ENCODE measurements around the gene MED31.
"Not testable (repeated sequence)": the region's sequence is repeated elsewhere in the genome, so short reads cannot be mapped to it uniquely, and the experiment has no call there.

Gene MED31

DNA sequence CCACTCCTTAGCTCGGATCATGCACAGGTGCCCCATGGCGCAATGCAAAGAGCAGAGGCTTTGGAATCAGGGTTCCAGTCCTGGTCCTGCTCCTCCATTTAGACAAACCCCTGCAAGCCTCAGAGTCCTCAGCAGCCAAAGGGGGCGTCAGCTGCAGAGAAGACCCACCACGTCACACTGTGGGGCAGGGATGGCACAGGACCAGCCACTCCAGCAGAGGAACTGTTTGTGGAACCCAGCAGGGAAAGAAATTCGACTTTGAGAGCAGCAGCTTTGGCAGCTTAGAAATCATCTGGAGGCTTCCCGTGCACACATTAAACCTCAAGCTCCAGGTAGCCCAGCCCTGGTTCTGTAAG is 25.4 kb upstream of the MED31 start:
- DNase-seq, result no peak

DNA sequence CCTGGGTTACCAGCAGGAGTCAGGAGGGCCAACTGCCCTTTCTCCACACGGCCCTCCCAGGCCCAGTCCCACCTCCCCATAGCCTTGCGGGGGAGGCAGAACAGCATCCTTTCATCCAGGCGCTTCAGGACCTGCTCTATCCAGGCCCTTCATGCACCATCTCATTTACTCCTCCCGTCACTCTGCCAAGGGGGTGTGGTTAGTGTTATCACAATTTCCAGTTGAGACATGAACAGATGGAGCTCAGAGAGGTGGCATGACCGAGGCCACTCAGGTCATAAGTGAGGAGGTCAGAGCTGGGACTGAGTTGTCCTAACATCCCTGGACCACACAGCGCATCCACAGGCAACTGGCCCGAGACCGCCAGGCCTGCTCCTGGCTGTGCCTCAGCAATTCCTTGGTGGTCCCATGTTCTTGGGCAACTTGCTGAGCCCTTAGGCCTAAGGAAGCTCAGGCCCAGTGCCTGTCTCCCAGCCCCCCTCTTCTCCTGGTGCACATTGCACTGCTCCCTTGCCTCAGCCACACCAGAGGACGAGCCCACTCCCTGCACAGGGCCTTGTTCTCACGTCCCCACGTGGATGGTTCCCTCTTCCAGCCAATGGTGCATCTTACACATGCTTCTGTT is 23.9 kb upstream of the MED31 start:
- DNase-seq, result no peak

DNA sequence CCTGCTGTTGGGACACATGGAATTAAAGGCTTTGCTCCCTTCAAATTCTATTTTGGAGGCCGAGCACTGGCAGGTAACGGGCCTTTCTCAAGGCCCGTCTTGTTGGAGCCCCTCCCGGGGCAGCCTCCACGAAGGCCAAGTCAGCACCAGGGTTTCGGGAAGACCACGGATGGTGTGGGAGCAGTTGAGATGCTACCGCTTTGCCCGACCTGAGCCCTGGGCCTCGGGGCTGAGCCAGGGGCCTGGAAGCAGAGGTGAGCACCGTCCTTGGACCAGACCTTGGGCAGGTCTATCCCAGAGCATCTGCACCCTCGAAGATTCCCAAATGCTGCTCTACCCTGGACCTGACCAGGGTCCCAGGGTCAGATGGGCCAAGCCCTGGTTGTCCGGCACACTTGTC is 23.2 kb upstream of the MED31 start:
- DNase-seq, result no peak

DNA sequence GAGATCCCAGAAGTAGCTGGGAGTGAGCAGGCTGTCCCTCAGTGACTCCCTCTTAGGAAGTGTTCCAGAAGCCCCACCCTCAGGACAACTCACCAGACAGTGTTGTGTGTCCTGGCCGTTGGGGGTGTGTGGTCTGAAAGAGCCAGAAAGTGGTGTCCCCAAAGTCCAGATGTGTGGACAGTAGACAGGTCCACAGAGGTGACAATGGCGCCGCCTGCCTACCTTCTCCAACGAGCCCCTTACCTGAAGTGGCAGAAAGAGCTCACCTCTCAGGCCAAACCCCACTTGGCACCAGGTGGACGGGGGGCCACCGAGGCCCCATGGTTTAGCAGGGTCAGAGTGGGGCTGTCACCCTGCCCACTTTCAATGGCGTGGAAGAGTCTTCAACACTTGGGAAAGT is 20.0 kb upstream of the MED31 start:
- DNase-seq, result no peak

- DNase-seq, result no peak
These were observed 19.6 kb upstream of the MED31 start for GRCh38 chr17:6670999-6671398.

DNA sequence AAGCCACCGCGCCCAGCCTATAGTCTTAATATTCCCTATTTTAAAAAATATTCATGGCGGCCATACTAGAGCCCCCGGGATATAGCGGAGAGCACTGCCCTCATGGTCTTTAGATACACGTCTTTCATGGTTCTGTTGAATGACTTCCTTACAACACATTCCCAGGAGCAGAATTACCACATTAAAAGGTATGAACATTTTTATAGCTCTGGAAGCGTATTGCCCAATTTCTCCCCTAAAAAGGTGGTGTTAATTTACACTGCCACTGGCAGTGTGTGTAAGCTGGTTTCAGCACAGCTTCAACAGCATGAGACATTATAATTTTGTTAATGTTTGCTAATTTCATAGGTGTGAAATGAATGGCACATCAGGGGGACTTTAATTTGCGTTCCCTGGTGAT is 19.2 kb upstream of the MED31 start:
- no peak for DNase-seq

DNA sequence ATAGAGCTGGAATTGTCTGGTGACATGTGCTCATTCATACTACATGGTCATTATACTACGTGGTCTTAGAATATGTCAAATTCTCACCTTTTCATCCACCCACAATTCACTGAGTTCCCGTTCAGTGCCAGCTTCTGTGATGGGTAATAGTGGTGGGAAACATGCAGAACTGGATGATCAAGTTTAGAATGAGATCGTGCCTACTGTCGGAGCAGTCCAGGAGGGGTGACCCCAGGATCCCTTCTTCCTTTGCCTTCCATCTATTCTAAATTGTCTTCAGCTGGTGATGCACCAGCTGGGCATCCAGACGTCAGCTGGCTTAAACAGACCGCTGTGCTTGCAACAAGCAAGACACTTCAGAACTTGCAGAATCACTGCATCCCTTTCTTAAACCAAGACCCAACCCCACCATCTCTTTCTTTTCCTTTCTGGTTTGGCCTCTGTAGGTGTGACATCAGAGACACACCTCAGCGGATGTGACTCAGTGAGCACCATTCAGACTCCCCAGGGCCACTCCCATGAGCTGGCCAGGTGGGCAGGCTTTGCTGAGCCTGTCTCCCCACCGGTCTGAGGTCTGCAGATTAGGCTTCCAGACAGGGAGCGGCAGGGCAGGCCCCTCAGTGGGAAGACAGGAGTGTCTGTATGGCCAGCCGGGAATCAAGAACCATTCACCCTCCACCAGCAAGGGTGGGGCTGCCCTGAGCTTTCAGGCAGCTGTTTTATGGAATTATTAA is 18.2 kb upstream of the MED31 start:
- DNase-seq, result no peak

- no peak for DNase-seq
These were observed 17.5 kb upstream of the MED31 start for GRCh38 chr17:6668727-6669425.

DNA sequence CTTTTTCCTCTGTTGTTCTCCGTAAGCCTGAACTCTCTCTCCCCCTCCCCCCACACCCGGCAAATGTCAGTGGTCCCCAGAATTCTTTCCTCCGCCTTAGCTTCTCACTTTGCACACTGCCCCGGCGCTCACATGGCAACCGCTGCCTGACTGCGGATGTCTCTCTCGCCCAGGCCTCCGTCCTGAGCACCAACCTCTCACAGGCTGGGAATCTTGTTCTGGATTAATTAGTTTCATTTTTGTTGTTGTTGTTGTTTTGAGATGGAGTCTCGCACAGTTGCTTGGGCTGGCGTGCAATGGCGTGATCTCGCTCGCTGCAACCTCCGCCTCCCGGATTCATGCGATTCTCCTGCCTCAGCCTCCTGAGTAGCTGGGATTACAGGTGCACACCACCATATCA is 16.8 kb upstream of the MED31 start:
- no peak for DNase-seq

- DNase-seq, result no peak
These were observed 16.1 kb upstream of the MED31 start for GRCh38 chr17:6667516-6667915.

GRCh38 chr17:6666557-6666956 is 15.2 kb upstream of the MED31 start:
- no peak for DNase-seq

DNA sequence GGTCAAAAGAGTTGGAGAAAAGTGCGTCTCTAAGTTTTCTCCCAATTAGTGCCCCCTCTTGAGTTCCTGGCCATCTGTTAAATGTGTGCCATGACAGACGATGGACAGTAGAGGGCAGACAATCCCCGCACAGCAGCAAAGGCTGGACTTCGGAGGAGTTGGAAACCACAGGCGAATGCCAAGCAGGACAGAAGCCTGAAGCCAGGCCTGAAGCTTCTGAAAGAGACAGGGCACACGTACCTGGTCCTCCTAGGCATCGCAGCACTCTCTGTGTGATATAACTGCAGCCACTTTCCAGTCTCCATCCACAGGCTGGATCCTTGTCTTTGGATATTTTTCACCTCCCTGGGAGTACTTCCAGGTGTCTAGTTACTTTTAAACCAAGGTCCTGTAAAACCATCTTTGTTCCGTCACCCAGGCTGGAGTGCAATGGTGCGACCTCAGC is 14.7 kb upstream of the MED31 start:
- DNase-seq, result peak; percentile 67

DNA sequence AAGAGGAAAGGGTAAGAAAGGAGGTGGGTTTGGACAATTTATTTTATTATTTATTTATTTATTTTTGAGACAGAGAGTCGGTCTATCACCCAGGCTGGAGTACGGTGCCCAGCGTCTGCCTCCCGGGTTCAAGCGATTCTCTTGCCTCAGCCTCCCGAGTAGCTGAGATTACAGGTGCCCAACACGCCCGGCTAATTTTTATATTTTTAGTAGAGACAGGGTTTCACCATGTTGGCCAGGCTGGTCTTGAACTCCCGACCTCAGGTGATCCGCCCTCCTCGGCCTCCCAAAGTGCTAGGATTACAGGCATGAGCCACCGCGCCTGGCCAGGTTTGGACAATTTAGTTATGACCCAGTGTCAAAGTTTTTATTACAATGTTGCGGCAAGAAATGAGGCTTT is 11.8 kb upstream of the MED31 start:
- DNase-seq, result not testable (repeated sequence)

DNA sequence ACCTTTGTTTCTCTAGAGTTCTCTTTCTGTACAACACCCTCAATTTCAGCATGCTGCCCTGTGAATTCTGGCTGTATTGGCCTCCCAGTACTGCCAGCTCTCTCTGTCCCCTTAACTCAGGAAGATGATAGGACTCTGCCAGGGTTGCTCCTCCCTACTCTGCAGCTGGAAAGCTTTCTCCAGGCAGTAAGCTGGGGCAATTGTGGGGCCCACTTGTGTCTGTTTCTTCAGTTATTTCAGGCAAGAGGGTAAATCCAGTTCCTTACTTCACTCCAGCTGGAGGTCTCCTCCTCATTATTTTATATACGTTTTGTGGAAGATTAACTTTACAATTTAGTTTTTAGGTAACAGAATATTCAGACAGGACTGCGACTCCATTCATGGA is 10.1 kb upstream of the MED31 start:
- no peak for DNase-seq

DNA sequence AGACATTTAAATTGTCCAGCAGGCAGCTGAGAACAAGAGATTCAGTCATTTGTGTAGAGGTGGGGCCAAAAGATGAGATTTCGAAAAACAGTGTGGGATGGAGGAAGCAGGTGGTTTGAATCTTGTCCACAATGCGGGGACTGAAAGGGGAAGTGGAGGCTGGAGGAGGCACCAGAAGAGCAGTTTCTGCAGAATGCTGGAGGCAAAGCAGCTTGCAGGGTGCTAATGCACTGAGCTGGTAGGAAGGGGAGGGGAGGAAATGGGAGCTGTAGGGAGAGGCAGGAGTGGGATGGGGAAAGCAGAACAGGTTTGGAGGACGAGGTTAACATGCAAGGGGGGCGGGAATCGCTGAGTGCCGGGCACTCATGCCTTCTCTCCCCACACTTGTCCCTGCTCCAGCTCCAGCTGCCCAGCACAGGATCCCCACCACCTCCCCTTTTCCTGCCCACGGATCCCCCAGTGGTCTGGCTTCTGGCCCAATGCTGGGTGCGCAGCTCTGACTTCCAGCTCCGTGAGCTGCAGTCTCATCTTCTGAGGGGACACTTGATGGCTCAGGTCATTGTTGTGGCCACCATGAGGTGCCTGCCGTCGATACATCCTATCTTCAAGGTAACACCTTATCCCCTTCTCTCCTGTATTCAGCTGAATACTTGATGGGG is 9.5 kb upstream of the MED31 start:
- no peak for DNase-seq

DNA sequence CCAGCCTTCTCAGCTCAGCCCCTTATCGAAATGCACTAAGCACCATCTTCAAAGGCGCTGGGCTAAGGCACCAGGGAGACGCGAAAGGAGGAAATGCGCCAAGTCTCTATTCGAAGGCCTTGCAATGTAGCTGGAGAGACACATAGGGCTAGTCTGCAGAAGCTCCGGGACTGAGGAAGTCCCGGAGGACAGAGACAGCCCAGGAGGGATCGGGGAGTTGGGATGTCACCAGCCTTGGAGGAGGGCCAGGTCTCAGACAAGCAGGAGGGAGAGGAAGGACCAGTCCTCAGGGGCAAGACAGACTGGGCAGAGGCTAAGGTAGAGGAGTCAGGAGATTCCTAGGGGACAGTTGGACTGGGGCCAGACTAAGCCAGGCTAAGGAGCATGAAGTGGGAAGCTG is 8.7 kb upstream of the MED31 start:
- DNase-seq, result no peak

DNA sequence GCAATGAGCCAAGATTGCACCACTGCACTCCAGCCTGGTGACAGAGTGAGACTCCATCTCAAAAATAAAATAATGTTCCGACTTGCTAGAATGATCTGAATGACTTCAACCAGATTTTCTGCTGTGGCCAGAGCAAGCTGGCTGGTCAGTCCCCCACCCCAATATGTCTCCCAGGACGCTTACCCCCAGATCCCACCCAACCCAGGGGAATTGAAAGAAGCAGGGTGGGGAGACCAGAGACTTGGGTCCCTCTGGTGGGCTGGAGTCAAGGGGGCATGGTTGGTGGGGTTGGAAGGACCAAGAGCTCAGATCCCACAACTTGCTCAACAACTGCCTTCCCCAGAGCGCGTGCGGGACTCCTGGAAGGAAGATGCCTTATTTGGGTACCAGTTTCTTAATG is 7.0 kb upstream of the MED31 start:
- DNase-seq, result not testable (repeated sequence)

DNA sequence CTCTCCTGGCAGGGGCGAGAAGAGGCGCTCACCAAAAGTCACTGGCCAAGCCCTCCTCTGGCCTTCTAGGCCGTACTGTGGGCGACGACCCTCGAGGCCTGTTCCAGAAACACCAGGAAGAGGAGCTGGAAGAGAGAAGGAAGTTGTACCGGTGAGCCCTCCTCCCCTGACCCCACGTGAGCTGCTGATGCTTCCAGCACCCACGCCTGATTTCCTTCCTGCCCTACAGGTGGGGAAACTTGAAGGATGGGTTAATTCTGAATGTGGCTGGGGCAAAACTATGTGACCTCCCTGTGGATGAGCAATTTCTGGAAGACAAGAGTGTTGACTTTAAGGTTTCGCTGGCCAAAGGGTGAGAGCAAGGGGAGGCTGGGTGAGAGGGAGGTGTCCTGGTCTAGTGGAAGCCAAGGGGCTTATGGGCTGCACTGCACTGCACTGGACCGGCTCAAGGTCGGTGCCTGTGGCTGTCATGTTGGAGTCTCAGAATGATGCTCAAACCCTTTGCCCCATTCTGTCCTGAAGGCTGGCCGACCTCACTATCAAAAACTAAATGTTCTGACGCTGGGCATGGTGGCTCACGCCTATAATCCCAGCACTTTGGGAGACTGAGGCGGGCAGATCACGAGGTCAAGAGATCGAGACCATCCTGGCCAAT is 6.4 kb upstream of the MED31 start:
- DNase-seq, result no peak

GRCh38 chr17:6656797-6657632 is 5.6 kb upstream of the MED31 start:
- not testable (repeated sequence) for DNase-seq

DNA sequence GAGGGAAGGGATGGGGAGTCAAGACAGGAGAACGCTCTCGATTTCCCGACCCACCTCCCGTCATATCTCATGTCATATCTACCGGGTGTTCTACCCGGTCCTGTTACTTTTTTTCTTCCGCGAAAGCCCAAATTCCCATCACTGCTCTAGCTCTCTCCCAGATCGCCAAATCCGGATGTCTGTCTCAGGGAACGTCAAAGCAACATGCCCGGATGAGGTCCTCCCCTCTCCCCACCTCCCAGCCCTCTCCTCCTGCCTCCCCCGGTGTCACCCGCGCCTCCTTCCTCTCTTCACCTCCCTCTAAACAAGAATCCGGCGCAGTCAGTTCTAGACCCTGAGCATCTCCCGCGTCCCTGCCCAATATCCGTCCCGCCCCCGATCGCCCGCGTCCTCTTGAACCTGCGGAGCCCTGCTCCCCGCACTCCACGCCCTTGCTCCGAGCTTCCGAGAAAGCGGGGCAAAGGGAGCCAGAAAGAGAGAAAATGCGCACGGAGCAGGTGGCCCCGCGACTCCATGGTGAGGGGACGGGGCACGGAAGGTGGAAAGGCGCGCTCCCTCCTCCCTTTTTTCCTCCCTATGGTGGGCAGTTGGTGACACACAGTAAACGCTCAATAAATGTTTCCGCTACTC is 4.4 kb upstream of the MED31 start:
- not testable (repeated sequence) for DNase-seq

DNA sequence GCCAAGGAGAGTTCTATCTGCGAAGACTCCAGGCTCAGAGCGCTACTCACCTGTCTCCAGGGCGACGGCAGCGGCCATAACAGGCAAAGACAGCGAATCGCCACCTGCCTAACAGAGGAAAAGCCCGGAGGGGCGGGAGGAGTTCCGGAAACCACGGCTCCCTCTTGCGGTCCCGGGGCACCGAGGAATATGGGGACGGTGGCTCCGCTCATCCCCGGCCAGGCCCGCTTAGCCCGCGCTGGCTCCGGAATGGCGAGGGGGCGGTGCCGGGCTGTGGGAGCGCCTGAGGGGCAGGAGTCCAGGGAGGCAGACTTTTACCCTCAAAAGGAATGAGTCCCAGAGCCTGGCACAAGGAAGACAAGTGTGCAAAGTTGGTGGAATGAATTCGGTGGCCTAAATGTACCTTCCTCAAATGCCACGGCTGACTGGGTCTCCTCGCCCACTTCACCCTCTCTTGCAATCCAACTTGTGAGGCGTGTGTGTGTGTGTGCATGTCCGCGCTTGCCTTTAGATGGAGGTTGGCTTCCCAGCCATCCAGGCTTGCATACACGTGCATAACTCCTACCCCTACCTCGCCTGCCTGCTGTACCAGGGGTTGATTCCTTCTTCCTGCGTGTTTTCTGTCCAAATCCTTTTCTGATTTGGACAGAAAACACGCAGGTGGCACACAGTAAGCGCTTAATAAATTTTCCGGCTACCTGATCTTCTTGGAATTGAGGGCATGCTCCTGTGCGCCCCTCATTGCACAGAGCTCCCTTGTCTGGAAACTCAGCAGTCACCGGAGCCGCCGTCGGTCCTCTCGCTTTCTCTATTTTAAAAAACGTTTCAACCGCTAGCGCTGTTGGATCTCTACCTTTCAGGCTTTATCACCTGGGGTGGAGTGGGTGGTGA is 3.7 kb upstream of the MED31 start:
- no peak for DNase-seq

Measured in amniotic stem cell (primary cell).